Suprapubic skin (tissue), 4 donors: ENCODE data around the gene ASF1A. TPM values are rescaled to one million over a fixed set of nuclear protein-coding genes. Genes with fewer than 3 reads are reported as not detected.

ENCODE experiments used
- DNase-seq, 2 donors: peaks; one replicate each; pipeline ENCODE4 v3.0.0-alpha.2; 2019; ENCODE audit warnings: low spot score in 2 of 2
- H3K27ac ChIP-seq: fragments of 200-600 bp; sonication (generic); one replicate; pipeline ENCODE4 v1.5.1; 2019
- H3K27me3 ChIP-seq: fragments of 200-600 bp; sonication (generic); one replicate; pipeline ENCODE4 v1.5.1; 2019
- H3K36me3 ChIP-seq: fragments of 200-600 bp; sonication (generic); one replicate; pipeline ENCODE4 v1.5.1; 2019
- H3K4me1 ChIP-seq: fragments of 200-600 bp; sonication (generic); one replicate; pipeline ENCODE4 v1.5.1; 2019
- H3K4me3 ChIP-seq: fragments of 200-600 bp; sonication (generic); one replicate; pipeline ENCODE4 v1.5.1; 2019; ENCODE audit warnings: mild to moderate bottlenecking
- H3K9me3 ChIP-seq: fragments of 200-600 bp; sonication (generic); one replicate; pipeline ENCODE4 v1.5.1; 2019
- CTCF ChIP-seq, 2 donors: fragments of 200-600 bp in 1 of 2; fragments of 450-650 bp in 1 of 2; sonication (generic) in 1 of 2; IDR thresholded peaks; one replicate each; pipeline ENCODE4 v1.5.1; 2016 to 2019; ENCODE audit warnings: antibody characterized with exemption in 2 of 2, mild to moderate bottlenecking in 1 of 2, moderate library complexity in 1 of 2
- EP300 ChIP-seq: sonication (generic); formaldehyde crosslinking; IDR thresholded peaks from one replicate; pipeline ENCODE4 v1.6.1; 2017; ENCODE audit warnings: antibody characterized with exemption
- POLR2A ChIP-seq, 2 donors: fragments of 450-650 bp; IDR thresholded peaks; one replicate each; pipeline ENCODE4 v1.6.1; 2017; ENCODE audit warnings: antibody characterized with exemption in 2 of 2, mild to moderate bottlenecking in 2 of 2, moderate library complexity in 2 of 2
- POLR2AphosphoS5 ChIP-seq, 3 donors: sonication (generic); formaldehyde crosslinking; IDR thresholded peaks; one replicate each; pipeline ENCODE4 v1.6.1; 2017; ENCODE audit warnings: antibody characterized with exemption in 3 of 3
- WGBS: methylation state at CpG from one replicate; pipeline ENCODE4 v1.1.5; 2018; 5-methylcytosine and 5-hydroxymethylcytosine counted together
- total RNA-seq, 4 donors: library from RNA; depleted of rRNA; stranded (reverse); fragments of >200 nt; gene quantifications; one replicate each; pipeline ENCODE4 v1.1.0, GENCODE V29; 2016

ASF1A gene
- total RNA-seq, 4 donors from 2014 or later: 11.3 to 15.7 (median 13.6) TPM

GRCh38 chr6:118872726-118873125 lies 21.2 kb upstream of the ASF1A start:
- WGBS: 95% methylated on average over 2 of the region's 2 CpGs
- no peak for DNase-seq
- no peak overlapping the region for H3K4me3 ChIP-seq
- no peak overlapping the region for H3K27ac ChIP-seq
- H3K36me3 ChIP-seq: no peaks in the 10 kb centered on the region
- TF ChIP-seq EP300 (no peak), CTCF (IDR thresholded peaks at IDR 0.05) (no peak), POLR2A (IDR thresholded peaks at IDR 0.05) (no peak), POLR2AphosphoS5 (IDR thresholded peaks at IDR 0.05) (no peak)
- H3K4me1 ChIP-seq: no peaks in the 10 kb centered on the region
- H3K27me3 ChIP-seq: no peaks in the 10 kb centered on the region
- H3K9me3 ChIP-seq: no peaks in the 10 kb centered on the region

- no peak overlapping the region for H3K4me3 ChIP-seq
- no peaks in the 10 kb centered on the region for H3K4me1 ChIP-seq
- DNase-seq: no peak
- no peak for TF ChIP-seq EP300
- no peak for TF ChIP-seq POLR2AphosphoS5 (IDR thresholded peaks at IDR 0.05)
- TF ChIP-seq POLR2A (IDR thresholded peaks at IDR 0.05): no peak
- no peak for TF ChIP-seq CTCF (IDR thresholded peaks at IDR 0.05)
- 82% methylated on average over 2 of the region's 2 CpGs for WGBS
- no peak overlapping the region for H3K27ac ChIP-seq
- no peaks in the 10 kb centered on the region for H3K27me3 ChIP-seq
- H3K36me3 ChIP-seq: no peaks in the 10 kb centered on the region
- H3K9me3 ChIP-seq: no peaks in the 10 kb centered on the region
These were observed 20.7 kb upstream of the ASF1A start for GRCh38 chr6:118873239-118873638.

GRCh38 chr6:118875672-118876071 lies 18.3 kb upstream of the ASF1A start:
- Histone ChIP-seq H3K36me3 (no peaks in the 10 kb centered on the region), H3K27me3 (no peaks in the 10 kb centered on the region), H3K27ac (no peak overlapping the region), H3K4me3 (no peak overlapping the region), H3K9me3 (no peaks in the 10 kb centered on the region), H3K4me1 (no peaks in the 10 kb centered on the region)
- TF ChIP-seq EP300 (no peak), POLR2AphosphoS5 (IDR thresholded peaks at IDR 0.05) (no peak), CTCF (IDR thresholded peaks at IDR 0.05) (no peak), POLR2A (IDR thresholded peaks at IDR 0.05) (no peak)
- 95% methylated on average over 2 of the region's 2 CpGs for WGBS
- no peak for DNase-seq

GRCh38 chr6:118876198-118876597 lies 17.8 kb upstream of the ASF1A start:
- no peak for TF ChIP-seq POLR2AphosphoS5 (IDR thresholded peaks at IDR 0.05)
- no peak for TF ChIP-seq POLR2A (IDR thresholded peaks at IDR 0.05)
- no peak for TF ChIP-seq EP300
- no peak for TF ChIP-seq CTCF (IDR thresholded peaks at IDR 0.05)
- WGBS: 100% methylated on average over 1 of the region's 1 CpG

GRCh38 chr6:118876814-118877213 lies 17.1 kb upstream of the ASF1A start:
- no peak for DNase-seq
- H3K4me1 ChIP-seq: no peaks in the 10 kb centered on the region
- H3K36me3 ChIP-seq: no peaks in the 10 kb centered on the region
- H3K9me3 ChIP-seq: no peaks in the 10 kb centered on the region
- H3K27me3 ChIP-seq: no peaks in the 10 kb centered on the region
- H3K4me3 ChIP-seq: no peak overlapping the region
- TF ChIP-seq POLR2AphosphoS5 (IDR thresholded peaks at IDR 0.05) (no peak), EP300 (no peak), POLR2A (IDR thresholded peaks at IDR 0.05) (no peak), CTCF (IDR thresholded peaks at IDR 0.05) (no peak)
- no peak overlapping the region for H3K27ac ChIP-seq

More at GRCh38 chr6:118876198-118876597, 17.8 kb upstream of the ASF1A start:
- H3K4me3 ChIP-seq: no peak overlapping the region
- no peaks in the 10 kb centered on the region for H3K4me1 ChIP-seq
- H3K36me3 ChIP-seq: no peaks in the 10 kb centered on the region
- H3K27ac ChIP-seq: no peak overlapping the region
- DNase-seq: no peak
- no peaks in the 10 kb centered on the region for H3K27me3 ChIP-seq
- H3K9me3 ChIP-seq: no peaks in the 10 kb centered on the region
